Choroid plexus epithelial cell (primary cell): ENCODE measurements around the gene CNDP1.
"Not testable (repeated sequence)": the region's sequence is repeated elsewhere in the genome, so short reads cannot be mapped to it uniquely, and the experiment has no call there.

Experiments used
- DNase-seq: peaks from one replicate; pipeline ENCODE4 v3.0.0-alpha.2; 2010; ENCODE audit warnings: low read depth
- H3K4me3 ChIP-seq: 2 replicates; pipeline ENCODE4 v1.5.1; 2011; ENCODE audit warnings: low read depth, mild to moderate bottlenecking, control low read depth, low read length, moderate library complexity
- TF ChIP-seq, protein P1 (sequence below): conservative IDR thresholded peaks from 2 replicates; pipeline ENCODE4 v1.5.1; 2011; ENCODE audit warnings: low read depth, mild to moderate bottlenecking, control low read depth, inconsistent platforms, low read length, moderate library complexity

The CNDP1 gene

DNA sequence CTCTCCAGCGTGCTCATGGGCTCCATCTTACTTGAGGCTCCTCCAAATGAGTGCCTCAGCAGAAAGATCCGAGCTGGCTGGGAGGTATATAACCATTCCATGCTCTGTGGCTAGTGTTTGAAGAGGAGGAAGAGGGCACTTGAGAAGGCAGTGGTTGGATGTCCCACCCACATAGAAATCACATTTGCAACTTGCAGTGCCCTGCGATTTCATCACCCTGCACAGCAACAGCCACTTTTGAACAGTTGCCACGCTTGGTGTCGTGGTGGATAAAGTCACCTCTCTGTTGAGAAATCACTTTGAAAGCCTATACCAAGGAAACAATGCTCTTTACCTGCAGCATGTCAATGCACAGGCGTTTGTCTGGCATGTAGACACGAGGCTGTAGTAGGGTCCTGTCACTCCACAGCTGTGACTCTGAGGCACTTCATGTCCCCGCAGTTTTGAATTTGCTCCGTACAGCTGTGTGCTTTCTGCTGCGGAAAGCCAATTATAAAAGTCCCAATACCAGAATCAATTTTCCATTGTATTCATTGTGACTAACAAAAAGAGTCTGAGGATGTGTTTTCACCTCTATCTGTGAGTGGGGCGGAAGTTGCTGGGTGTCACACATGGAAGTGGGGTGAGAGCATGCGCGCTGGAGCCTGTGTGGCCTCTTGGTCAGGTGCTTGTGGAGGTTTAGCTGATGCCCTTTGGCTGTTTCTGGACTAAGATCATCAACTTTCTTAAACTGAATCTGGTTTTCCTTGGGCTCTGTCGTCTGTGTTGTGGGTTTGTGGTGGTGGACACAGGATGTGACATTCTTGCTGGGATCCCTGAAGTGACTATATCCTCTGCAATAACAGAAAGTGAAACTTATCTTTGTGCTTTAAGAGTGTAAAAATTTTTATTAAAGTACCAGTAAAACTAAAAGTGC, 35.3 kb upstream of the CNDP1 start:
- TF ChIP-seq, protein P1, sequence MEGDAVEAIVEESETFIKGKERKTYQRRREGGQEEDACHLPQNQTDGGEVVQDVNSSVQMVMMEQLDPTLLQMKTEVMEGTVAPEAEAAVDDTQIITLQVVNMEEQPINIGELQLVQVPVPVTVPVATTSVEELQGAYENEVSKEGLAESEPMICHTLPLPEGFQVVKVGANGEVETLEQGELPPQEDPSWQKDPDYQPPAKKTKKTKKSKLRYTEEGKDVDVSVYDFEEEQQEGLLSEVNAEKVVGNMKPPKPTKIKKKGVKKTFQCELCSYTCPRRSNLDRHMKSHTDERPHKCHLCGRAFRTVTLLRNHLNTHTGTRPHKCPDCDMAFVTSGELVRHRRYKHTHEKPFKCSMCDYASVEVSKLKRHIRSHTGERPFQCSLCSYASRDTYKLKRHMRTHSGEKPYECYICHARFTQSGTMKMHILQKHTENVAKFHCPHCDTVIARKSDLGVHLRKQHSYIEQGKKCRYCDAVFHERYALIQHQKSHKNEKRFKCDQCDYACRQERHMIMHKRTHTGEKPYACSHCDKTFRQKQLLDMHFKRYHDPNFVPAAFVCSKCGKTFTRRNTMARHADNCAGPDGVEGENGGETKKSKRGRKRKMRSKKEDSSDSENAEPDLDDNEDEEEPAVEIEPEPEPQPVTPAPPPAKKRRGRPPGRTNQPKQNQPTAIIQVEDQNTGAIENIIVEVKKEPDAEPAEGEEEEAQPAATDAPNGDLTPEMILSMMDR, result no peak
- no peak overlapping the region for H3K4me3 ChIP-seq
- peak; percentile 16 for DNase-seq

GRCh38 chr18:74499633-74500032, 34.7 kb upstream of the CNDP1 start:
- no peak overlapping the region for H3K4me3 ChIP-seq
- DNase-seq, result peak; percentile 31
- TF ChIP-seq, protein P1, result no peak

DNA sequence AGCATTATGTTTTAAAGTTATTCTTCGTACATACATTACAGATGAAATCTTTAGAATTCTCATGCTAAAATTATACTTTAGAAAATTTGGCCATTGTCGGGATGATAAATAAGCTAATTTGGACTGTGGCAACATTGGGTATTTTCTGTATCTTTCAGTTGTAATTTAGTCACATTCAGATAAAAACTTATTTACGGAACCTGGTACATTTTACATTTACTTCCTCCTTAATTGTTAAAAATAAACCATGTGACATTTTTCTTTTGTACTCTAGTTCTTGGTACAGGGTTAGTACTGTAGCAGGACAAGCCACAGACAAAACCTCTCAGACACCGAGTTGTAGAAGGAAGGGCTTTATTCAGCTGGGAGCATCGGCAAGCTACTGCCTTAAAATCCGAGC, 33.9 kb upstream of the CNDP1 start:
- TF ChIP-seq, protein P1, result no peak
- no peak for DNase-seq
- H3K4me3 ChIP-seq, result no peak overlapping the region

GRCh38 chr18:74500774-74501173, 33.5 kb upstream of the CNDP1 start:
- not testable (repeated sequence) for H3K4me3 ChIP-seq, DNase-seq

DNA sequence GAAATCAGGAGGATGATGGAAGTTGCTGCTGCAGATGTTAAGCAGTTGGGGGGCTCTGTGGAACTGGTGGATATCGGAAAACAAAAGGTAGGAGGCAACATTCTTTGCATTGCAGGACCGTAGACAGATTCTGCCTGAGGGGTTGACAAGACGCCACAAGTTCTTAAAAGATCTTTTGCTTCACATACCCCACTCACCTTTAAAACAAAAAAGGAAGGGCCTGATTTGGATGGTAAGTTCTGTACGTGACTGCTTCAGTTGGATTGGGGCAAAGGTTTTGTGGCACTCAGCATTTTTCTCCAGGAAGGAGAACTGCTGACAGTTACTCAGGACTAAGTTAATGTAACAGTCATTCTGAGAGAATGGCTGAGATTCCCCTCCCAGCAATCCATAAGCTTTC, 32.9 kb upstream of the CNDP1 start:
- no peak overlapping the region for H3K4me3 ChIP-seq
- no peak for DNase-seq
- TF ChIP-seq, protein P1, result no peak

GRCh38 chr18:74503137-74503536, 31.2 kb upstream of the CNDP1 start:
- no peak for DNase-seq
- TF ChIP-seq, protein P1, result no peak
- H3K4me3 ChIP-seq, result no peak overlapping the region

- H3K4me3 ChIP-seq, result no peak overlapping the region
- DNase-seq, result no peak
- TF ChIP-seq, protein P1, result no peak
Measured at GRCh38 chr18:74505776-74506175, 28.5 kb upstream of the CNDP1 start.
